Fibroblast of lung (primary cell): ENCODE results near the gene MSI2. TPM values are rescaled to one million over a fixed set of nuclear protein-coding genes. Genes with fewer than 3 reads are reported as not detected.

Experiments
- DNase-seq, 2 donors: peaks; one replicate each; pipeline versions ENCODE4 v3.0.0 to v3.0.0-alpha.2; 2010; ENCODE audit warnings: low read depth in 2 of 2
- H2AFZ ChIP-seq: 2 replicates; pipeline ENCODE4 v1.5.1; 2012; ENCODE audit warnings: low read length, control low read depth, inconsistent platforms
- H3K27ac ChIP-seq: 2 replicates; pipeline ENCODE4 v1.5.1; 2011; ENCODE audit warnings: low read length, control low read depth; ENCODE audit not compliant: insufficient read depth
- H3K27me3 ChIP-seq: 2 replicates; pipeline ENCODE4 v1.5.1; 2011; ENCODE audit warnings: mild to moderate bottlenecking, low read length; ENCODE audit not compliant: control insufficient read depth, insufficient read depth
- H3K36me3 ChIP-seq: 2 replicates; pipeline ENCODE4 v1.5.1; 2011; ENCODE audit warnings: low read length; ENCODE audit not compliant: control insufficient read depth, insufficient read depth
- H3K4me1 ChIP-seq: 2 replicates; pipeline ENCODE4 v1.5.1; 2011; ENCODE audit warnings: low read length; ENCODE audit not compliant: control insufficient read depth, insufficient read depth; ENCODE audit errors: extremely low read depth
- H3K4me2 ChIP-seq: 2 replicates; pipeline ENCODE4 v1.5.1; 2011; ENCODE audit warnings: low read length, control low read depth; ENCODE audit not compliant: insufficient read depth; ENCODE audit errors: extremely low read depth
- H3K4me3 ChIP-seq, 4 experiments: fragments of 200-600 bp in 1 of 4; sonication (generic) in 1 of 4; replicated peaks in 1 of 4; 2 replicates each; pipeline ENCODE4 v1.5.1; 2011 to 2016; ENCODE audit warnings: low read length in 4 of 4, low read depth in 3 of 4, mild to moderate bottlenecking in 3 of 4, control low read depth in 2 of 4, inconsistent platforms in 1 of 4, mixed read lengths in 1 of 4; ENCODE audit not compliant: insufficient read depth in 1 of 4; ENCODE audit errors: control extremely low read depth in 1 of 4
- H3K79me2 ChIP-seq: 2 replicates; pipeline ENCODE4 v1.5.1; 2012; ENCODE audit warnings: mild to moderate bottlenecking, low read length, inconsistent platforms; ENCODE audit not compliant: control insufficient read depth, insufficient read depth
- H3K9ac ChIP-seq: 2 replicates; pipeline ENCODE4 v1.5.1; 2011; ENCODE audit warnings: mild to moderate bottlenecking, low read length, control low read depth; ENCODE audit not compliant: insufficient read depth
- H3K9me3 ChIP-seq: 2 replicates; pipeline ENCODE4 v1.5.1; 2012; ENCODE audit warnings: low read depth, low read length; ENCODE audit not compliant: control insufficient read depth, insufficient read depth
- H4K20me1 ChIP-seq: 2 replicates; pipeline ENCODE4 v1.5.1; 2011; ENCODE audit warnings: low read length; ENCODE audit not compliant: control insufficient read depth, insufficient read depth; ENCODE audit errors: extremely low read depth
- EZH2 ChIP-seq: IDR thresholded peaks from 2 replicates; pipeline ENCODE4 v1.5.1; 2012; ENCODE audit warnings: low read length, control low read depth, mild to moderate bottlenecking; ENCODE audit errors: missing control alignments
- polyA plus RNA-seq, 2 donors: library from polyadenylated mRNA; depleted of rRNA in 1 of 2; stranded (reverse) in 1 of 2; unstranded in 1 of 2; fragments of >200 nt; gene quantifications; 2 replicates each; pipeline ENCODE4 v1.2.1, GENCODE V29; 2011 to 2012; ENCODE audit warnings: missing spikeins in 1 of 2
- total RNA-seq: library from RNA; depleted of rRNA; stranded (reverse); fragments of >200 nt; gene quantifications from 2 replicates; pipeline ENCODE4 v1.2.1, GENCODE V29; 2014
- TF ChIP-seq, protein P1 (sequence below), 2 donors: IDR thresholded peaks in 1 of 2; conservative IDR thresholded peaks in 1 of 2; 1 replicate in 1 of 2; 2 replicates in 1 of 2; pipeline ENCODE4 v1.5.1; 2011 to 2012; ENCODE audit warnings: low read length in 2 of 2, control low read depth in 1 of 2, inconsistent platforms in 1 of 2, low read depth in 1 of 2, mild to moderate bottlenecking in 1 of 2

Gene MSI2
- total and polyA plus RNA-seq, 2 donors (not counting 1 experiment from before 2014, with no cell fraction given): 6.8 to 14.2 TPM

DNA sequence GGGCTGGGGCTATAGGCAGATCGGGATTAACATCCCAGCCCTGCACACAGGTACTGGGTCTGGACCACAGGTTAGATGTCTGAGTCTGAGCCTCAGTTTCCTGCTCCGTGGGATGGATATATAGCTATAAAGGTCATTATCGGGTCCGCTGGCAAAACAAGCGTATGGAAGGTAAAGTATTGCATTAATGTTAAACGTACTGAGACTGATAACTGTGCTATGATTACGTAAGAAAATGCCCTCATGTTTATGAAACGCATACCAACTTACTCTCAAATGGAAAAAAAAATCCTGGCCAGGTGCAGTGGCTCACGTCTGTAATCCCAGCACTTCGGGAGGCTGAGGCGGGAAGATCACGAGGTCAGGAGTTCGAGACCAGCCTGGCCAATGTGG lies 353.6 kb downstream of the MSI2 start:
- H3K9ac ChIP-seq: no peak overlapping the region
- no peak overlapping the region for H2AFZ ChIP-seq
- no peak overlapping the region for H3K4me3 ChIP-seq
- no peaks in the 10 kb centered on the region for H3K36me3 ChIP-seq
- no peak overlapping the region for H3K4me2 ChIP-seq
- DNase-seq: no peak
- no peaks in the 10 kb centered on the region for H4K20me1 ChIP-seq
- no peaks in the 10 kb centered on the region for H3K79me2 ChIP-seq
- no peaks in the 10 kb centered on the region for H3K27me3 ChIP-seq
- H3K9me3 ChIP-seq: no peaks in the 10 kb centered on the region
- no peak for TF ChIP-seq EZH2
- TF ChIP-seq, protein P1, sequence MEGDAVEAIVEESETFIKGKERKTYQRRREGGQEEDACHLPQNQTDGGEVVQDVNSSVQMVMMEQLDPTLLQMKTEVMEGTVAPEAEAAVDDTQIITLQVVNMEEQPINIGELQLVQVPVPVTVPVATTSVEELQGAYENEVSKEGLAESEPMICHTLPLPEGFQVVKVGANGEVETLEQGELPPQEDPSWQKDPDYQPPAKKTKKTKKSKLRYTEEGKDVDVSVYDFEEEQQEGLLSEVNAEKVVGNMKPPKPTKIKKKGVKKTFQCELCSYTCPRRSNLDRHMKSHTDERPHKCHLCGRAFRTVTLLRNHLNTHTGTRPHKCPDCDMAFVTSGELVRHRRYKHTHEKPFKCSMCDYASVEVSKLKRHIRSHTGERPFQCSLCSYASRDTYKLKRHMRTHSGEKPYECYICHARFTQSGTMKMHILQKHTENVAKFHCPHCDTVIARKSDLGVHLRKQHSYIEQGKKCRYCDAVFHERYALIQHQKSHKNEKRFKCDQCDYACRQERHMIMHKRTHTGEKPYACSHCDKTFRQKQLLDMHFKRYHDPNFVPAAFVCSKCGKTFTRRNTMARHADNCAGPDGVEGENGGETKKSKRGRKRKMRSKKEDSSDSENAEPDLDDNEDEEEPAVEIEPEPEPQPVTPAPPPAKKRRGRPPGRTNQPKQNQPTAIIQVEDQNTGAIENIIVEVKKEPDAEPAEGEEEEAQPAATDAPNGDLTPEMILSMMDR (conservative IDR thresholded peaks at IDR 0.05 in 1 of 2, IDR thresholded peaks at IDR 0.05 in 1 of 2; ENCODE audit: low read depth in 1 of 2, low read length in 2 of 2): no peak
- no peak overlapping the region for H3K27ac ChIP-seq
- peaks cover 6% of the 10 kb centered on the region for H3K4me1 ChIP-seq

DNA sequence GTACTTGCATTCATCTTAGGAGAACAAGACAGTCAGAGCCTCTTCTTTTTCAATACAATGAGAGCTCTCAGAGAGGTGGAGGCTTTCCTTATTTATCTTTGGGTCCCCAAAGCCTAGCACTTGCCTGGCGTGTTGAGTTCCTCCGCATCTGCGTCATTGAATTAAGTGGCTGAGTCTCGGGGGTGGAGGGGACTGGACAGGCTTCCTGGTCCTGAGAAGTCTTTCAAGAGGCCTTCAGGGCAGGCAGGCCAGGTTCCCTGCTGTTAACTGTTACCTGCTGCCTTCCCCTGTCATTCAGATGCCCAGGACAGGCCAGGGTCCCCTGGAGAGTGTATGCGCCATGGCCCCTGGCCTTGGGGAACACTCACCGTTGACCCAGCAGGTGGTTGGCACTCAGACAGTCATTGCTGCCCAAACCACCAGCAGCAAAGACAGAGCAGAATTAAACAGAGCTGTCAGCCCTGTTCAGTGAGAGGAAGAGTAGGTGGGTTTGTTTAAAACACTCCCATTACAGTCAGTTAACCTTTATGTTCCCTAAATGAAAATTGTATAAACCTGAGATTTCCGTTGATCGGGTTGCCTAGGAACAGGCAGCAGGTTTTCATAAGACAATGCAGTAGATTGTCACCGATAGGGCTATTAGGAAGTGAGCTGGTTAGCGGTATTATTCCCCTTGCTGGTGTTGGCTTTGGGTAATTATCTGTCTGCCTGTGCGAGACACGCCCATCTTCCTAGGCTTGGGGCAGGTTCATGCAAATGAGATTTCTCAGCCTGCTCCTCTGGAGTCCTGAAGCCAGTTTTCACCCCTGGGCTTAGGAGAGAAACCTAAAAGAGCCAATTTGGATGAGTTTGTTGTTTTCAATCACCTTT lies 356.1 kb downstream of the MSI2 start:
- H3K4me3 ChIP-seq: no peak overlapping the region
- no peak overlapping the region for H3K9ac ChIP-seq
- TF ChIP-seq, protein P1 (conservative IDR thresholded peaks at IDR 0.05 in 1 of 2, IDR thresholded peaks at IDR 0.05 in 1 of 2; ENCODE audit: low read depth in 1 of 2, low read length in 2 of 2): no peak
- no peak for TF ChIP-seq EZH2
- H3K27ac ChIP-seq: no peak overlapping the region
- no peak for DNase-seq
- no peaks in the 10 kb centered on the region for H3K9me3 ChIP-seq
- H3K36me3 ChIP-seq: no peaks in the 10 kb centered on the region
- no peak overlapping the region for H3K4me2 ChIP-seq
- H4K20me1 ChIP-seq: no peaks in the 10 kb centered on the region
- H2AFZ ChIP-seq: no peak overlapping the region
- no peaks in the 10 kb centered on the region for H3K4me1 ChIP-seq
- no peaks in the 10 kb centered on the region for H3K27me3 ChIP-seq
- no peaks in the 10 kb centered on the region for H3K79me2 ChIP-seq

DNA sequence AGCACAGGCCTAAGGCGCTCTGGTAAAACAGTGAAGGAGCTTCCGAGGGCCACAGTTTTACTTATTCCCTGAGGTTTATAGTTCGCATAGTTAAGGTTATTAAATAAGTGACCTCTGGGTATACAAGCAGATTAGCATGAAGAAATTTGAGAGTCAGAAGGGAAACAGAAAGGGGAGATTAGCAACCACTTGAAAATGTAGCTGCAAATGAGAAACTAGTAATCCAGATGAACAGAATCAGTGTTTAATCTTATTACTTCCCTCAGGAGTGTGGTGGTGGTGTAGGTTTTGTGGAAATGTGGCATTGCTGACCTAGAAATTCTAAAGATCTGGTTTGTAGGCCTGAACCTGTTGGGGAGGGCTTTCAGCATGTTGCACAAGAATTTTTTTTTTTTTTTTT lies 358.4 kb downstream of the MSI2 start:
- DNase-seq: no peak
- no peak for TF ChIP-seq EZH2
- TF ChIP-seq, protein P1 (conservative IDR thresholded peaks at IDR 0.05 in 1 of 2, IDR thresholded peaks at IDR 0.05 in 1 of 2; ENCODE audit: low read depth in 1 of 2, low read length in 2 of 2): no peak
- Histone ChIP-seq H3K4me1 (no peaks in the 10 kb centered on the region), H3K9ac (no peak overlapping the region), H3K79me2 (no peaks in the 10 kb centered on the region), H3K27ac (no peak overlapping the region), H3K36me3 (no peaks in the 10 kb centered on the region), H3K9me3 (no peaks in the 10 kb centered on the region), H2AFZ (no peak overlapping the region), H3K27me3 (no peaks in the 10 kb centered on the region), H3K4me2 (no peak overlapping the region), H4K20me1 (no peaks in the 10 kb centered on the region), H3K4me3 (no peak overlapping the region)
